RWPE2 (cell line): ENCODE measurements around the gene SLC35A4.
"Not testable (repeated sequence)": the region's sequence is repeated elsewhere in the genome, so short reads cannot be mapped to it uniquely, and the experiment has no call there.

Source experiments
- ATAC-seq: fragments of 200-7000 bp; cut with Tn5 transposase; 3 replicates; pipeline ENCODE4 v1.9.1; 2021; ENCODE audit warnings: low read depth
- DNase-seq: peaks from one replicate; pipeline ENCODE4 v3.0.0-alpha.2; 2020; ENCODE audit warnings: low spot score
- H3K27ac ChIP-seq: fragments of 450-650 bp; 2 replicates; pipeline ENCODE4 v1.5.1; 2017; ENCODE audit warnings: mild to moderate bottlenecking; ENCODE audit not compliant: poor library complexity, severe bottlenecking
- H3K27me3 ChIP-seq: fragments of 250-450 bp; sonication (Bioruptor Pico); 2 replicates; pipeline ENCODE4 v1.5.1; 2021; ENCODE audit warnings: mild to moderate bottlenecking, moderate library complexity; ENCODE audit not compliant: insufficient read depth, poor library complexity, severe bottlenecking
- H3K36me3 ChIP-seq: fragments of 250-450 bp; sonication (Bioruptor Pico); 2 replicates; pipeline ENCODE4 v1.5.1; 2020; ENCODE audit warnings: low read depth, mild to moderate bottlenecking, moderate library complexity
- H3K4me1 ChIP-seq: fragments of 250-450 bp; sonication (Bioruptor Pico); 2 replicates; pipeline ENCODE4 v1.5.1; 2021; ENCODE audit warnings: mild to moderate bottlenecking, moderate library complexity; ENCODE audit not compliant: insufficient read depth, poor library complexity, severe bottlenecking
- H3K4me3 ChIP-seq: fragments of 250-450 bp; sonication (Bioruptor Pico); 2 replicates; pipeline ENCODE4 v1.5.1; 2021; ENCODE audit warnings: mild to moderate bottlenecking, moderate library complexity; ENCODE audit not compliant: severe bottlenecking
- H3K9me3 ChIP-seq: fragments of 250-450 bp; sonication (Bioruptor Pico); 2 replicates; pipeline ENCODE4 v1.5.1; 2021; ENCODE audit warnings: mild to moderate bottlenecking, moderate library complexity; ENCODE audit not compliant: severe bottlenecking
- CTCF ChIP-seq: fragments of 450-650 bp; IDR thresholded peaks from one replicate; pipeline ENCODE4 v1.5.1; 2017; ENCODE audit warnings: mild to moderate bottlenecking, moderate library complexity; ENCODE audit not compliant: poor library complexity, severe bottlenecking

SLC35A4 gene

GRCh38 chr5:140571105-140571504 lies 6.5 kb downstream of the SLC35A4 start:
- H3K4me1 ChIP-seq: no peaks in the 10 kb centered on the region
- H3K27me3 ChIP-seq: no peaks in the 10 kb centered on the region
- no peaks in the 10 kb centered on the region for H3K9me3 ChIP-seq
- no peak for TF ChIP-seq CTCF
- no peak overlapping the region for H3K4me3 ChIP-seq
- no peak for ATAC-seq
- H3K36me3 ChIP-seq: peaks cover 19% of the 10 kb centered on the region
- DNase-seq: no peak
- no peak overlapping the region for H3K27ac ChIP-seq

- no peaks in the 10 kb centered on the region for H3K27me3 ChIP-seq
- no peak overlapping the region for H3K27ac ChIP-seq
- H3K4me3 ChIP-seq: no peak overlapping the region
- ATAC-seq: no peak
- H3K4me1 ChIP-seq: no peaks in the 10 kb centered on the region
- H3K36me3 ChIP-seq: no peaks in the 10 kb centered on the region
- no peaks in the 10 kb centered on the region for H3K9me3 ChIP-seq
- DNase-seq: no peak
- TF ChIP-seq CTCF: no peak
Observed at GRCh38 chr5:140573683-140574082, 9.1 kb downstream of the SLC35A4 start.

- H3K4me1 ChIP-seq: no peaks in the 10 kb centered on the region
- H3K36me3 ChIP-seq: no peaks in the 10 kb centered on the region
- no peak for DNase-seq
- no peaks in the 10 kb centered on the region for H3K27me3 ChIP-seq
- H3K4me3 ChIP-seq: no peak overlapping the region
- ATAC-seq: no peak
- no peak for TF ChIP-seq CTCF
- no peak overlapping the region for H3K27ac ChIP-seq
- H3K9me3 ChIP-seq: no peaks in the 10 kb centered on the region
Observed at GRCh38 chr5:140574165-140574564, 9.5 kb downstream of the SLC35A4 start.

GRCh38 chr5:140575309-140575708 lies 10.7 kb downstream of the SLC35A4 start:
- peak; percentile 57 for TF ChIP-seq CTCF
- DNase-seq (no peak), ATAC-seq (peak; percentile 66)
- Histone ChIP-seq H3K4me3 (no peak overlapping the region), H3K27me3 (no peaks in the 10 kb centered on the region), H3K27ac (no peak overlapping the region), H3K9me3 (no peaks in the 10 kb centered on the region), H3K4me1 (no peaks in the 10 kb centered on the region), H3K36me3 (no peaks in the 10 kb centered on the region)

GRCh38 chr5:140576776-140577201 lies 12.2 kb downstream of the SLC35A4 start:
- ATAC-seq (peak; percentile 48; the same call in 1 of the 3 replicates), DNase-seq (no peak)
- TF ChIP-seq CTCF: no peak
- no peaks in the 10 kb centered on the region for H3K9me3 ChIP-seq
- H3K4me1 ChIP-seq: no peaks in the 10 kb centered on the region
- H3K27ac ChIP-seq: no peak overlapping the region
- H3K27me3 ChIP-seq: no peaks in the 10 kb centered on the region
- H3K36me3 ChIP-seq: no peaks in the 10 kb centered on the region
- no peak overlapping the region for H3K4me3 ChIP-seq

- not testable (repeated sequence) for H3K4me1 ChIP-seq, H3K9me3 ChIP-seq, DNase-seq, H3K4me3 ChIP-seq, H3K27me3 ChIP-seq, H3K27ac ChIP-seq, H3K36me3 ChIP-seq, ATAC-seq
Observed at GRCh38 chr5:140579188-140579747, 14.6 kb downstream of the SLC35A4 start.
